Lung (tissue), 12 donors: ENCODE measurements around the gene NDUFB4. TPM values are rescaled to one million over a fixed set of nuclear protein-coding genes. Genes with fewer than 3 reads are reported as not detected.

Experiments
- ATAC-seq: fragments of 200-7000 bp; cut with Tn5 transposase; one replicate; pipeline ENCODE4 v1.9.1; 2020; ENCODE audit warnings: moderate number of reproducible peaks; ENCODE audit not compliant: insufficient read depth, low FRiP score
- DNase-seq, 3 donors: peaks; one replicate each; pipeline ENCODE4 v3.0.0-alpha.2; 2013 to 2017
- H3K27ac ChIP-seq, 2 donors: one replicate each; pipeline ENCODE4 v1.5.1; 2013; ENCODE audit warnings: mild to moderate bottlenecking in 2 of 2, moderate library complexity in 2 of 2, control low read depth in 1 of 2, inconsistent platforms in 1 of 2, low read depth in 1 of 2, low read length in 1 of 2
- H3K27me3 ChIP-seq, 3 donors: one replicate each; pipeline ENCODE4 v1.5.1; 2013; ENCODE audit warnings: low read length in 2 of 3; ENCODE audit not compliant: control insufficient read depth in 3 of 3, insufficient read depth in 3 of 3
- H3K36me3 ChIP-seq, 4 donors: one replicate each; pipeline ENCODE4 v1.5.1; 2013; ENCODE audit warnings: low read length in 4 of 4, mild to moderate bottlenecking in 1 of 4, moderate library complexity in 1 of 4; ENCODE audit not compliant: control insufficient read depth in 4 of 4, insufficient read depth in 4 of 4
- H3K4me1 ChIP-seq, 5 donors: one replicate each; pipeline ENCODE4 v1.5.1; 2013; ENCODE audit warnings: low read length in 5 of 5, mild to moderate bottlenecking in 2 of 5, moderate library complexity in 1 of 5; ENCODE audit not compliant: control insufficient read depth in 5 of 5, insufficient read depth in 5 of 5
- H3K4me3 ChIP-seq: one replicate; pipeline ENCODE4 v1.5.1; 2013; ENCODE audit warnings: mild to moderate bottlenecking, control low read depth, moderate library complexity
- H3K9ac ChIP-seq, 2 donors: one replicate each; pipeline ENCODE4 v1.5.1; 2013; ENCODE audit warnings: low read length in 2 of 2, control low read depth in 1 of 2; ENCODE audit not compliant: insufficient read depth in 1 of 2
- H3K9me3 ChIP-seq, 4 donors: one replicate each; pipeline ENCODE4 v1.5.1; 2013; ENCODE audit warnings: low read length in 3 of 4, mild to moderate bottlenecking in 1 of 4, moderate library complexity in 1 of 4; ENCODE audit not compliant: control insufficient read depth in 4 of 4, insufficient read depth in 3 of 4
- WGBS, 2 donors: extraction: QIAGEN DNeasy Blood & Tissue Kit; methylation state at CpG; one replicate each; pipeline ENCODE4 v1.1.7; 2013; 5-methylcytosine and 5-hydroxymethylcytosine counted together
- polyA plus RNA-seq, 2 donors: library from polyadenylated mRNA; stranded (reverse); fragments of 200-250 nt; gene quantifications; one replicate each; pipeline ENCODE4 v1.2.1, GENCODE V29; 2013
- total RNA-seq, 2 donors: library from RNA; depleted of rRNA in 1 of 2; stranded (reverse); fragments of >200 nt in 1 of 2; gene quantifications; one replicate each; pipeline ENCODE4 v1.2.1, GENCODE V29; 2014 to 2021
- TF ChIP-seq, protein P1 (sequence below): IDR thresholded peaks from 2 replicates; pipeline ENCODE4 v1.5.1; 2012; ENCODE audit warnings: mild to moderate bottlenecking; ENCODE audit errors: control extremely low read depth, extremely low read depth
- donor health status: control.
- donor health status: control.
- donor health status: Bipolar disorder and iron deficiency.
- donor health status: healthy.
- donor health status: DM: yes; HTN: yes; CAD: no.

Gene NDUFB4
- total and polyA plus RNA-seq, 4 donors: 73.4 to 341 (median 103) TPM

DNA sequence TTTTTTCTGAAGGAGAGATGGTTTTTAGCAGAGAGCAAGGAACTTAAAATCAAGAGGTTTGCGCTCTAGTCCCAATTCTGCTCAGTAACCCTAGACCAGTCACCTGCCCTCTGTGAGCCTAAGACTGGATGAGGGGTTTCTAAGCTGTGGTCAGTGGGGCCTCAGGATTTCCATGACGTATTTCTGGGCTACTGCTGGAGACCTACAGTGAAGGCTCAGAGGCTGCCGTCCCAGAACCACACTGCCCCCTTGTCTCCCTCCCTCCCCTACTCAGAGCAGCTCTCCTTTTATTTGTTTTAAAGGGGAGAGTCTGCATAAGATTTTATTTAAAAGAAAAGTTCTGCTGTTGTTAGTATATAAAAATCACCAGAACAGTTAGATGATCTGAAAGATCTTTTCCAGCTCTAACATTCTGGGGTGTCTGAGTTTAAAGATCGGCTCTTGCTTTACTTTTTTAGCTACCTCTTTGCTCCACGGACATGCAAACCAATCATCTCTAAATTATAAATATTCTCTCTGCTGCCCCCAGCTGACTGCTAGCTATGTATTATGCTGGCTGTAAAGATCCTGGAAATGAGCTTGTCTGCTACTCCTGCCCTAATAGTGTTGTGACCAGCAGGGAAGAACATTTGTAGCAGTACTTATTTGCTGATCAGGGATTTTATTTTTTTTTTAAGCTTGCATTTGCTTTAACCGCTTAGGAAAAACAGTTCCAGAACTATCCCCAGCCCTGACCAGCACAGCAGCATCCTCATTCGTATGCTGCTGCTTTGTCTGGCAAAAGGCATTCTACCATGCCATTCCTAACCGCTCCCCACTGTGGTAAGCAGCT lies 28.6 kb upstream of the NDUFB4 start:
- peaks cover 0 to 5% (median 0%) of the 10 kb centered on the region in 5 donors for H3K4me1 ChIP-seq
- WGBS, 2 donors: 42 to 43% methylated on average over 8 of the region's 8 CpGs
- no peaks in the 10 kb centered on the region for H3K27me3 ChIP-seq
- H3K27ac ChIP-seq: no peak overlapping the region
- no peak overlapping the region for H3K4me3 ChIP-seq
- no peaks in the 10 kb centered on the region for H3K36me3 ChIP-seq
- DNase-seq (peak; percentile 30 to 74 (median 74)), ATAC-seq (no peak)
- TF ChIP-seq, protein P1, sequence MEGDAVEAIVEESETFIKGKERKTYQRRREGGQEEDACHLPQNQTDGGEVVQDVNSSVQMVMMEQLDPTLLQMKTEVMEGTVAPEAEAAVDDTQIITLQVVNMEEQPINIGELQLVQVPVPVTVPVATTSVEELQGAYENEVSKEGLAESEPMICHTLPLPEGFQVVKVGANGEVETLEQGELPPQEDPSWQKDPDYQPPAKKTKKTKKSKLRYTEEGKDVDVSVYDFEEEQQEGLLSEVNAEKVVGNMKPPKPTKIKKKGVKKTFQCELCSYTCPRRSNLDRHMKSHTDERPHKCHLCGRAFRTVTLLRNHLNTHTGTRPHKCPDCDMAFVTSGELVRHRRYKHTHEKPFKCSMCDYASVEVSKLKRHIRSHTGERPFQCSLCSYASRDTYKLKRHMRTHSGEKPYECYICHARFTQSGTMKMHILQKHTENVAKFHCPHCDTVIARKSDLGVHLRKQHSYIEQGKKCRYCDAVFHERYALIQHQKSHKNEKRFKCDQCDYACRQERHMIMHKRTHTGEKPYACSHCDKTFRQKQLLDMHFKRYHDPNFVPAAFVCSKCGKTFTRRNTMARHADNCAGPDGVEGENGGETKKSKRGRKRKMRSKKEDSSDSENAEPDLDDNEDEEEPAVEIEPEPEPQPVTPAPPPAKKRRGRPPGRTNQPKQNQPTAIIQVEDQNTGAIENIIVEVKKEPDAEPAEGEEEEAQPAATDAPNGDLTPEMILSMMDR: no peak
- peak overlapping the region in 1 of 2 donors; percentile 47 for H3K9ac ChIP-seq
- no peaks in the 10 kb centered on the region for H3K9me3 ChIP-seq

DNA sequence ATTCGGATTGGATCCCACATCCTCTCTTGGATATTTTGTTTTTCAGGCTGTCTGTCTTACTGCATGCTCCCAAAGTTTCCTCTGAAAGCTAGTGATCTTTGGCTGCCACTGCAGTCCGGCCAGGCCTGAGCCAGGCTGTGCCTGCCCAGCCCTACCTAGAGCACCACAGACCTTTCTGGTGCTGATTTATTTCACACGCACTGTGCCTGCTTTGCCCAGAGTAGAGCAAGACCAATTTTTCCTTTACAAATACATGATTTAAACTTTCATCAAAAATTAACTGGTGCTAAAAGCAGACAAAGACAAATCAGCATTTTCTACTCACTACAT lies 28.0 kb upstream of the NDUFB4 start:
- H3K9ac ChIP-seq: no peak overlapping the region
- H3K9me3 ChIP-seq: no peaks in the 10 kb centered on the region
- TF ChIP-seq, protein P1: no peak
- H3K36me3 ChIP-seq: no peaks in the 10 kb centered on the region
- DNase-seq (no peak), ATAC-seq (no peak)
- no peaks in the 10 kb centered on the region for H3K27me3 ChIP-seq
- no peak overlapping the region for H3K4me3 ChIP-seq
- H3K4me1 ChIP-seq: peaks cover 0 to 5% (median 0%) of the 10 kb centered on the region in 5 donors
- WGBS, 2 donors: 73 to 85% methylated on average over 3 of the region's 3 CpGs
- H3K27ac ChIP-seq: no peak overlapping the region

- H3K9ac ChIP-seq: no peak overlapping the region
- TF ChIP-seq, protein P1: no peak
- ATAC-seq (no peak), DNase-seq (no peak)
- no peak overlapping the region for H3K4me3 ChIP-seq
- H3K9me3 ChIP-seq: no peaks in the 10 kb centered on the region
- peaks cover 0 to 5% (median 0%) of the 10 kb centered on the region in 5 donors for H3K4me1 ChIP-seq
- H3K27ac ChIP-seq: no peak overlapping the region
- 39 to 51% methylated on average over 3 of the region's 3 CpGs for WGBS, 2 donors
- H3K27me3 ChIP-seq: no peaks in the 10 kb centered on the region
- no peaks in the 10 kb centered on the region for H3K36me3 ChIP-seq
Measured at GRCh38 chr3:120568598-120568997, 27.5 kb upstream of the NDUFB4 start.
